SK-N-SH (cell line): Measurements from ENCODE around the gene NR2F1. TPM values are rescaled to one million over a fixed set of nuclear protein-coding genes. Genes with fewer than 3 reads are reported as not detected.

Experiments used
- CTCF ChIA-PET: fragments of 300-600, 350-600 bp; formaldehyde crosslinking; extraction: SDS; loops from one replicate; lab custom pipeline; 2021; lab: Yijun Ruan, JAX
- POLR2A ChIA-PET: fragments of 350-600 bp; sonication (Branson Sonifier 250); formaldehyde crosslinking; extraction: SDS; loops from one replicate; lab custom pipeline; 2020; ENCODE audit warnings: antibody characterized with exemption, inconsistent platforms; lab: Yijun Ruan, JAX
- DNase-seq: peaks from one replicate; pipeline ENCODE4 v3.0.0; 2012
- H2AFZ ChIP-seq: fragments of 200-600 bp; sonication (generic); 2 replicates; pipeline ENCODE4 v1.8.1; 2016; ENCODE audit warnings: antibody characterized with exemption, mild to moderate bottlenecking, low read depth
- H3F3A ChIP-seq: fragments of 200-600 bp; sonication (generic); replicated peaks from 2 replicates; pipeline ENCODE3; 2016; ENCODE audit warnings: antibody characterized with exemption, mild to moderate bottlenecking; ENCODE audit not compliant: insufficient read depth
- H3K27ac ChIP-seq, 2 experiments: fragments of 200-500 bp in 1 of 2; fragments of 200-600 bp in 1 of 2; sonication (Bioruptor generic) in 1 of 2; sonication (generic), shearing (Covaris generic) in 1 of 2; 2 replicates each; pipeline versions ENCODE4 v1.5.1 to v1.6.1; 2014 to 2016; ENCODE audit warnings: low read depth in 2 of 2, inconsistent platforms in 1 of 2, low read length in 1 of 2, mild to moderate bottlenecking in 1 of 2, mixed read lengths in 1 of 2
- H3K27me3 ChIP-seq: fragments of 200-600 bp; sonication (generic), shearing (Covaris generic); 2 replicates; pipeline ENCODE4 v1.6.1; 2016; ENCODE audit warnings: mixed run types; ENCODE audit not compliant: insufficient read depth
- H3K36me3 ChIP-seq, 2 experiments: fragments of 200-500 bp in 1 of 2; fragments of 200-600 bp in 1 of 2; sonication (Bioruptor generic) in 1 of 2; sonication (generic) in 1 of 2; replicated peaks in 1 of 2; 2 replicates each; pipeline versions ENCODE3 to v1.5.1; 2014 to 2016; ENCODE audit warnings: low read length in 1 of 2, mild to moderate bottlenecking in 1 of 2; ENCODE audit not compliant: insufficient read depth in 2 of 2, control insufficient read depth in 1 of 2
- H3K4me1 ChIP-seq, 2 experiments: fragments of 200-500 bp in 1 of 2; fragments of 200-600 bp in 1 of 2; sonication (Bioruptor generic) in 1 of 2; sonication (generic), shearing (Covaris generic) in 1 of 2; 2 replicates each; pipeline versions ENCODE4 v1.5.1 to v1.6.1; 2014 to 2016; ENCODE audit warnings: low read depth in 1 of 2, low read length in 1 of 2, mixed run types in 1 of 2; ENCODE audit not compliant: insufficient read depth in 2 of 2, control insufficient read depth in 1 of 2
- H3K4me2 ChIP-seq: fragments of 200-600 bp; sonication (generic), shearing (Covaris generic); 2 replicates; pipeline ENCODE4 v1.6.1; 2017; ENCODE audit warnings: mixed run types
- H3K4me3 ChIP-seq, 2 experiments: fragments of 200-500 bp in 1 of 2; fragments of 200-600 bp in 1 of 2; sonication (Bioruptor generic) in 1 of 2; sonication (generic), shearing (Covaris generic) in 1 of 2; 2 replicates each; pipeline versions ENCODE4 v1.5.1 to v1.8.1; 2014 to 2016; ENCODE audit warnings: low read depth in 2 of 2, inconsistent platforms in 1 of 2, low read length in 1 of 2, mild to moderate bottlenecking in 1 of 2, mixed read lengths in 1 of 2, moderate library complexity in 1 of 2
- H3K79me2 ChIP-seq: fragments of 200-600 bp; sonication (generic); 2 replicates; pipeline ENCODE4 v1.8.1; 2017; ENCODE audit warnings: mild to moderate bottlenecking; ENCODE audit not compliant: insufficient read depth
- H3K9ac ChIP-seq: fragments of 200-600 bp; sonication (generic); 2 replicates; pipeline ENCODE4 v1.6.1; 2017; ENCODE audit warnings: mixed run types
- H3K9me2 ChIP-seq: fragments of 200-600 bp; sonication (generic); 2 replicates; pipeline ENCODE4 v1.6.1; 2017; ENCODE audit warnings: mixed run types
- H3K9me3 ChIP-seq: fragments of 200-600 bp; sonication (generic); 2 replicates; pipeline ENCODE4 v1.6.1; 2017; ENCODE audit warnings: mixed run types, mild to moderate bottlenecking, moderate library complexity
- H4K20me1 ChIP-seq: fragments of 200-600 bp; sonication (generic); 2 replicates; pipeline ENCODE4 v1.6.1; 2017; ENCODE audit warnings: mild to moderate bottlenecking, mixed run types; ENCODE audit not compliant: insufficient read depth
- CHD2 ChIP-seq: fragments of 150-350 bp; IDR thresholded peaks from 2 replicates; pipeline ENCODE4 v1.6.1; 2018; ENCODE audit warnings: low read length; ENCODE audit not compliant: partially characterized antibody
- ELF1 ChIP-seq: IDR thresholded peaks from 2 replicates; pipeline ENCODE4 v1.4.0; 2012
- FOXJ3 ChIP-seq: sonication (generic); formaldehyde crosslinking; IDR thresholded peaks from 2 replicates; pipeline ENCODE4 v1.5.1; 2020; ENCODE audit warnings: mild to moderate bottlenecking, missing genetic modification reagents
- FOXM1 ChIP-seq: IDR thresholded peaks from 2 replicates; pipeline ENCODE4 v1.4.0; 2012; ENCODE audit warnings: low read depth, mild to moderate bottlenecking
- GATA2 ChIP-seq: sonication (generic); formaldehyde crosslinking; IDR thresholded peaks from 2 replicates; pipeline ENCODE4 v1.5.0; 2020; ENCODE audit warnings: mild to moderate bottlenecking, missing genetic modification reagents
- JUND ChIP-seq: IDR thresholded peaks from 2 replicates; pipeline ENCODE4 v1.4.0; 2012
- MAX ChIP-seq: IDR thresholded peaks from 2 replicates; pipeline ENCODE4 v1.4.0; 2012; ENCODE audit warnings: low read depth
- MEF2A ChIP-seq: IDR thresholded peaks from 2 replicates; pipeline ENCODE4 v1.4.0; 2012; ENCODE audit warnings: low read depth, borderline replicate concordance
- MXI1 ChIP-seq: IDR thresholded peaks from 2 replicates; pipeline ENCODE4 v1.6.1; 2012; ENCODE audit warnings: mild to moderate bottlenecking, low read depth, low read length, improper control_type of control experiment
- PBX3 ChIP-seq: IDR thresholded peaks from 2 replicates; pipeline ENCODE4; 2012
- POLR2AphosphoS5 ChIP-seq: IDR thresholded peaks from 2 replicates; pipeline ENCODE4 v1.6.1; 2012; ENCODE audit warnings: low read depth, low read length
- RAD21 ChIP-seq: IDR thresholded peaks from 2 replicates; pipeline ENCODE4 v1.6.1; 2012; ENCODE audit warnings: mild to moderate bottlenecking, low read length
- RFX5 ChIP-seq: IDR thresholded peaks from 2 replicates; pipeline ENCODE4 v1.6.1; 2012; ENCODE audit warnings: mild to moderate bottlenecking, improper control_type of control experiment, low read length
- SIN3A ChIP-seq: IDR thresholded peaks from 2 replicates; pipeline ENCODE4 v1.6.1; 2012; ENCODE audit warnings: low read depth, mild to moderate bottlenecking, low read length, moderate library complexity, borderline replicate concordance
- SMC3 ChIP-seq: IDR thresholded peaks from 2 replicates; pipeline ENCODE4 v1.6.1; 2012; ENCODE audit warnings: low read depth, low read length, improper control_type of control experiment
- TEAD4 ChIP-seq: IDR thresholded peaks from 2 replicates; pipeline ENCODE4 v1.4.0; 2012; ENCODE audit warnings: mild to moderate bottlenecking, borderline replicate concordance; ENCODE audit not compliant: insufficient read depth
- YY1 ChIP-seq: IDR thresholded peaks from 2 replicates; pipeline ENCODE4 v1.4.0; 2012; ENCODE audit warnings: low read depth, mild to moderate bottlenecking
- WGBS: methylation state at CpG from one replicate; pipeline ENCODE4 v1.1.6; 2017; ENCODE audit warnings: low lambda C conversion rate; 5-methylcytosine and 5-hydroxymethylcytosine counted together
- polyA plus RNA-seq, 3 experiments: library from polyadenylated mRNA; depleted of rRNA; stranded (reverse); fragments of >200 nt; gene quantifications; 2 replicates each; pipeline ENCODE4 v1.2.3, GENCODE V29; 2012
- TF ChIP-seq, protein P1 (sequence below): IDR thresholded peaks from 2 replicates; pipeline ENCODE4 v1.4.0; 2012; ENCODE audit warnings: low read depth, borderline replicate concordance
- TF ChIP-seq, protein P2 (sequence below): IDR thresholded peaks from 2 replicates; pipeline ENCODE4 v1.6.1; 2012; ENCODE audit warnings: mild to moderate bottlenecking, low read depth, low read length, moderate library complexity

The NR2F1 gene
- polyA plus RNA-seq, 1 of the 3 experiments (the other 2 are of a cell fraction) = 47.1 TPM

- Histone ChIP-seq H3K9me2 (no peaks in the 10 kb centered on the region), H4K20me1 (no peaks in the 10 kb centered on the region), H3K4me3 (no peak overlapping the region), H3K4me1 (peaks cover under 1 to 15% of the 10 kb centered on the region in 2 experiments; a peak in 3 of 4 replicates), H3F3A (peaks cover 2% of the 10 kb centered on the region), H3K27me3 (no peaks in the 10 kb centered on the region), H3K9ac (no peak overlapping the region), H3K27ac (no peak overlapping the region), H3K36me3 (peaks cover 0 to 15% of the 10 kb centered on the region in 2 experiments), H3K4me2 (no peak overlapping the region), H3K79me2 (peaks cover 30% of the 10 kb centered on the region), H2AFZ (no peak overlapping the region), H3K9me3 (no peaks in the 10 kb centered on the region)
- WGBS = 96% methylated on average over 32 of the region's 32 CpGs
- ChIA-PET CTCF (no interaction called here), POLR2A (no interaction called here)
- TF ChIP-seq MXI1 (no peak), YY1 (no peak), SMC3 (no peak), MAX (no peak), JUND (no peak), TEAD4 (no peak), ELF1 (no peak), POLR2AphosphoS5 (no peak), GATA2 (CRISPR knock-in tag) (no peak), RAD21 (no peak)
- no peak for DNase-seq
Measured at GRCh38 chr5:93573354-93574351, 9.4 kb upstream of the NR2F1 start.

- H3K4me2 ChIP-seq = no peak overlapping the region
- no peak overlapping the region for H3K9ac ChIP-seq
- no peak overlapping the region for H3K27ac ChIP-seq
- H3K9me2 ChIP-seq = no peaks in the 10 kb centered on the region
- peaks cover 4% of the 10 kb centered on the region for H3F3A ChIP-seq
- CTCF ChIA-PET = no interaction called here
- H3K4me1 ChIP-seq = peaks cover 6 to 16% of the 10 kb centered on the region in 2 experiments; a peak in 3 of 4 replicates
- H3K4me3 ChIP-seq = no peak overlapping the region
- H4K20me1 ChIP-seq = no peaks in the 10 kb centered on the region
- H3K9me3 ChIP-seq = no peaks in the 10 kb centered on the region
- 90% methylated on average over 12 of the region's 12 CpGs for WGBS
- POLR2A ChIA-PET = interaction anchor here (0.6 kb wide), 1 partner anchor 320 kb away, joined by 3 read pairs; no protein-coding TSS in a partner anchor
- H2AFZ ChIP-seq = no peak overlapping the region
- no peaks in the 10 kb centered on the region for H3K27me3 ChIP-seq
- DNase-seq = no peak
- H3K79me2 ChIP-seq = peaks cover 39% of the 10 kb centered on the region
- H3K36me3 ChIP-seq = peaks cover 0 to 15% of the 10 kb centered on the region in 2 experiments
- TF ChIP-seq RFX5 (no peak), FOXM1 (no peak), MEF2A (no peak), SIN3A (no peak), FOXJ3 (CRISPR knock-in tag) (no peak), MXI1 (no peak), PBX3 (no peak), ELF1 (no peak), CHD2 (no peak)
- TF ChIP-seq, protein P1, sequence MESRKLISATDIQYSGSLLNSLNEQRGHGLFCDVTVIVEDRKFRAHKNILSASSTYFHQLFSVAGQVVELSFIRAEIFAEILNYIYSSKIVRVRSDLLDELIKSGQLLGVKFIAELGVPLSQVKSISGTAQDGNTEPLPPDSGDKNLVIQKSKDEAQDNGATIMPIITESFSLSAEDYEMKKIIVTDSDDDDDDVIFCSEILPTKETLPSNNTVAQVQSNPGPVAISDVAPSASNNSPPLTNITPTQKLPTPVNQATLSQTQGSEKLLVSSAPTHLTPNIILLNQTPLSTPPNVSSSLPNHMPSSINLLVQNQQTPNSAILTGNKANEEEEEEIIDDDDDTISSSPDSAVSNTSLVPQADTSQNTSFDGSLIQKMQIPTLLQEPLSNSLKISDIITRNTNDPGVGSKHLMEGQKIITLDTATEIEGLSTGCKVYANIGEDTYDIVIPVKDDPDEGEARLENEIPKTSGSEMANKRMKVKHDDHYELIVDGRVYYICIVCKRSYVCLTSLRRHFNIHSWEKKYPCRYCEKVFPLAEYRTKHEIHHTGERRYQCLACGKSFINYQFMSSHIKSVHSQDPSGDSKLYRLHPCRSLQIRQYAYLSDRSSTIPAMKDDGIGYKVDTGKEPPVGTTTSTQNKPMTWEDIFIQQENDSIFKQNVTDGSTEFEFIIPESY = no peak
- TF ChIP-seq, protein P2, sequence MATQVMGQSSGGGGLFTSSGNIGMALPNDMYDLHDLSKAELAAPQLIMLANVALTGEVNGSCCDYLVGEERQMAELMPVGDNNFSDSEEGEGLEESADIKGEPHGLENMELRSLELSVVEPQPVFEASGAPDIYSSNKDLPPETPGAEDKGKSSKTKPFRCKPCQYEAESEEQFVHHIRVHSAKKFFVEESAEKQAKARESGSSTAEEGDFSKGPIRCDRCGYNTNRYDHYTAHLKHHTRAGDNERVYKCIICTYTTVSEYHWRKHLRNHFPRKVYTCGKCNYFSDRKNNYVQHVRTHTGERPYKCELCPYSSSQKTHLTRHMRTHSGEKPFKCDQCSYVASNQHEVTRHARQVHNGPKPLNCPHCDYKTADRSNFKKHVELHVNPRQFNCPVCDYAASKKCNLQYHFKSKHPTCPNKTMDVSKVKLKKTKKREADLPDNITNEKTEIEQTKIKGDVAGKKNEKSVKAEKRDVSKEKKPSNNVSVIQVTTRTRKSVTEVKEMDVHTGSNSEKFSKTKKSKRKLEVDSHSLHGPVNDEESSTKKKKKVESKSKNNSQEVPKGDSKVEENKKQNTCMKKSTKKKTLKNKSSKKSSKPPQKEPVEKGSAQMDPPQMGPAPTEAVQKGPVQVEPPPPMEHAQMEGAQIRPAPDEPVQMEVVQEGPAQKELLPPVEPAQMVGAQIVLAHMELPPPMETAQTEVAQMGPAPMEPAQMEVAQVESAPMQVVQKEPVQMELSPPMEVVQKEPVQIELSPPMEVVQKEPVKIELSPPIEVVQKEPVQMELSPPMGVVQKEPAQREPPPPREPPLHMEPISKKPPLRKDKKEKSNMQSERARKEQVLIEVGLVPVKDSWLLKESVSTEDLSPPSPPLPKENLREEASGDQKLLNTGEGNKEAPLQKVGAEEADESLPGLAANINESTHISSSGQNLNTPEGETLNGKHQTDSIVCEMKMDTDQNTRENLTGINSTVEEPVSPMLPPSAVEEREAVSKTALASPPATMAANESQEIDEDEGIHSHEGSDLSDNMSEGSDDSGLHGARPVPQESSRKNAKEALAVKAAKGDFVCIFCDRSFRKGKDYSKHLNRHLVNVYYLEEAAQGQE = no peak
Measured at GRCh38 chr5:93574491-93575305, 8.3 kb upstream of the NR2F1 start.
